Fibroblast of peridontal ligament (primary cell): Measurements from ENCODE around the gene BRF1.

ENCODE experiments used
- DNase-seq: peaks from one replicate; pipeline ENCODE4 v3.0.0-alpha.2; 2010; ENCODE audit errors: extremely low read depth

Gene BRF1

DNA sequence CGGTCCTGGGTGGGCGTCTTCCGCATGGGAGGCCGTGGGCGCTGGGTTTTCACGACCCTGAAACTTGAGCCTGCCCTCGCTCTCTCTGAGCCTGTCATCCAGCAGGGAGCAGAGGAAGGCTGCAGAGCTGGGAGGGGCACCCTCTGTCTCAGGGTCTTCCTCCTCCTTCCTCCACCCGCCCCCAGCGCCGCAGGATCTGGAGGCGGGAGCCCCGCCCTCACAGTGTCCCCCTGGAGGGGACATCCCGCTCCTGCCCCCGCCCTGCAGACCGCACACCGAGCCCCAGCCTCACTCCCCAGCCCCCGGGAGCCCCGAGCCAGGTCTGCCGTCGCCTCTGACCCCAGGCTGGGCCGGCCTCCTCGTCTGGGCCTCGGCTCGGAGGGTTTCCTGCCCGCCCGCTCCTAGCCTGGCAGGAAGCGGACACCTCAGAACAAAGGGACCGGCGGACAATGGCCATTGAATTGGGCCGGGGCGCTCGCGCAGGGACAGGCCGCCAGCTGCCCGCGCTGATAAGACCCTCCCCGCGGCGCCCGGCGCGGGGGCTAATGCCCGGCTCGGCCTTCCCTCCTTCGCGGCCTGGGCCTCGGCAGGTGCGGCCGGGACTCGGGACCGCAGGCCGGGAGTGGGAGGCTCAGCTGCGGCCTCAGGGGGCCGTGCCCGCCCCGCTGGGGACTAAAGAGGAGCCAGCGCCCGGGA is 104.4 kb downstream of the BRF1 start:
- DNase-seq = no peak

DNA sequence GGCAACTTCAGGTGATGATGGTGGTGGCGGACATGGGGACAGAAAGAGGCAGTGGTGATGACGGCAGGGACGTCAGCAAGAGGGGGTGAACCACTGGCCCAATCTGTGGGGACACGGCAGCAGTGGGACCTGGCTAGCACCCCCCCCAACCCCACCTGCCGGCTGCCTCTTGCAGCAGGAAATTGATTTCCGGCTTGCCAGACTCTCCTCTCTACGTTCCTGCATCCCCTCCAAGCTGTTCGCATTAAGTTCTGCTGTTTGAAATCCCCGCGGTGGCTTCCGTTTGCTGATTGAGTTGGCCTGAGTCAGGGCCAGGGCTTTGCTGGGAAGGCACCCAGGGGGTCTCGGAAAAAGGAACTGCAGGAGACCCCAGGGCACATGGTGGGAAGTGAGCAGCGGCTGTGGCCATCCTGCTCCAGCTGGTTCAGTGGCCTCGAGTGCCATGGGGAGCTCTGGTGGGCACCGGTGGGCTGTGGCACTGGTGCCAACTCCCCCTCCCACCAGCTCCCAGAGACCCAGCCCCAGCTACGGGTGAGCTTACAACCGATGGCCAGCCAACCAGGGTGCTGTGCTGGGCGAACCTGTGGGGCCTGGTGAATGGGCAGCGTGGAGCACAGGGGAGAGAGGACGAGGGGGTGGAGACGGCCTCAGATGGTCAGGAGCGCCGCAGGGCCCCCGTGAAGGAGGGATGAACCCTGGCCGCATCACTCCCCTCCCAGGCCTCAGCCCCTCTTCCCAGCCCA is 105.1 kb downstream of the BRF1 start:
- DNase-seq = no peak

DNA sequence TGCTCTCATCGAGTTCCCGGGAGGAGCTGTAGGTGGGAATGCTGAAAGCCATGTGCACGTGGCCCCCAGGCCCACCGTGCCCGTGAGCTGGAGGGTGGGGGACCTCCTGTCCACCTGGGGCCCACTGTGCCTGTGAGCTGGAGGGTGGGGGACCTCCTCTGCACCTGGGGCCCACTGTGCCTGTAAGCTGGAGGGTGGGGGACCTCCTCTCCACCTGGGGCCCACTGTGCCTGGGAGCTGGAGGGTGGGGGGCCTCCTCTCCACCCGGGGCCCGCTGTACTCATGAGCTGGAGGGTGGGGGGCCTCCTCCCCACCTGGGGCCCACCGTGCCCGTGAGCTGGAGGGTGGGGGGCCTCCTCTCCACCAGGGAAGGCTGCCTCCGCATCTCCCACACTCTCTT is 105.8 kb downstream of the BRF1 start:
- DNase-seq = no peak

DNA sequence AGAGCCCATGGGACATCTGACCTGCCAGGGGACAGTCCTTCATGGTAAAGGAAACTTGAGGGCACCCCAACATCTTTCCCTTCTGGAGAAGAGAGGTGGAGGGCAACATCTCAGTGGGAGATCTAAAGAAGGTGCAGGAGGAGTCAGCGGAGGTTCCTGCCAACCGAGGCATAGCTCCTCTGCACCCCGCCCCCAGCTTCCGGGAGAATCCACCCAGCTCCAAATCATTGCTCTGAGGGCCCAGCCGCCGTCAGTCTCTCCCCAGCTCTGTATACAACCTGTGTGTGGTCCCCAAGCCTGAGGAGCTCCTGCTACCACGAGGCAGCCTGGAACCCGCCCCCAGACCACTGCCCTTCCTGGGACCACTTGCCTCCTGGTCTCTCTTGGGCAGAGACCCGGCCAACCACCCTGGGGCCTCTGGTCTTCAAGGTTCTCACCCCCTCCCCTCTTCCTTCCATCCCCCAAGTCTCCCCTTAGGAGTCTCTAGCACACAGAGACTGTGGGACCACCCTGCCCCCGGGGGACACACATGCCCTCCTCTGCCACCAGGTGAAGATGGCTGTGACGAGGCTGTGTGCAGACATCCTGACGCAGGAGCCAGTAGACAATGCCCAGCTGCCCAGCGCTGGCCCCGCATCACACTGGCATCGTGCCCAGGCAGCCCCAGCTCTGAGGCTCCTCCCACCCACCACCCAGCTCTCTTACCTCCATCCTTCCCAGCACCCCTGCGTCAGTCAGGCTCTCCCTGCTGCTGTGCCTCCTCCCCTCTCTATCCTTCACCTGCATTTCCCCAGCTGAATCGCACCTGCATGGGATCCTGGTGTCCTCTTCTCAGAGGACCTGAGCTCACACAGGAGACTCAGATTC is 106.7 kb downstream of the BRF1 start:
- DNase-seq = no peak

DNA sequence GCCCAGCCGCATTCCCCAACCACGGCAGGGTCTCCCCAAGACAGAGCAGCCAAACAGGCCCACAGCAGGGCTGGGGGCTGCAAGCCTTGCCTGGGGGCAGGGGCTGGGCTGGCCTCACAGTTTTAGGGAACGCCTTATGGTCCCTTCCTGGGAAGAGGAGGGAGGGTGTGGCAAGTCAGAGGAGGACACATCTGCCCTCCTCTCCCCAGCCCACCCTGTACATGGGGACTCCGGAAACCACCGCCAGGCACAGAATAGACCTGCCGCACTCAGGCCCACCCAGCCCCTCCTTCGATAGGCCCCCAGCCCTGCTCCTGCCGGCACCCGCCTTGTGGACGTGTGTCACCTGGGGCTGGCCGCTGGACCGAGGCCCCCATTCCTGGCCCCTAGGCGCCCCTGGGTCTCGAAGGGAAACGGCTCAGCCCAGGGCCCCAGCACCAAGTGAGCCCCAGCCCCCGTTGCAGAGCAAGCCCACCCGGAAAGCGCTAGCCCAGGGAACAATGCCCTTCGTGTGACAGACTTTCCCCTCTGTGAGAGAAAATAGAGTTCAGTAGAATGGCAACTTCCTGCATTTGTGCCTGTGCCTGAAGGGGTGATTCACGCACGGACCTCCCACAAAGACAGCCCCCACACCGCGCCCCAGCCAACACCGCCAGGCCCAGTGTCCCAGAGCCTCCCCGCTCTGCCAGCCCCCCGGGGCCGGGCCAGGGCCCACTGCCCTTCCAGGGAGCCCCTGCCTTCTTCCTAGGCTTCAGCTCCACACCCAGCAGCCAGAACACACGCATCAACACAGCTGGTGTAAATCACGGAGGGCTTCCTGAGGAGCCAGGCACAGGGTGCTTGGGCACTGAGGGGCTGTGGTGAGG is 107.7 kb downstream of the BRF1 start:
- no peak for DNase-seq

DNA sequence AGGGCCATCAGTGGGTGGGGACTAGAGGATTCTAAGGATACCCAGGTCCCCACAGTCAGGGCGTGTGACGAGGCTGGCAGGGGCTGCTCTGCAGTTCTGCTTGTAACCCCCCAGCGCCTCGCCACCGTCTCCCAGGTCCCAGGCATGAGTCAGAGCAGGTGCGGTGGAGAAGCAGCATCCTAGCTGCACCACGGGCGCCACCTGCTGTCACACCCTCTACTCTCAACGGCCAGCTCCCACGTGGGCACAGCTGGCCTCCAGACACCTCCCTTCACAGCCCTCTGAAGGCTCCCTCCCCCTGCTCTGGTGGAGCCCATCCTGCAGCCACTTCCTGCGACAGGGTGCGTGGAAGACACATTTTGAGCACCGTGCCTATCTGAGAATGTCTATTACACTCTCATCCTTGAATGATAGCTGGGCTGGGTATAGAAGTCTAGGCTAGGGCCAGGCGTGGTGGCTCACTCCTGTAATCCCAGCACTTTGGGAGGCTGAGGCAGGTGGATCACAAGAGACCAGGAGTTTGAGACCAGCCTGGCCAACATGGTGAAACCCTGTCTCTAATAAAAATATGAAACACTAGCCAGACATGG is 112.8 kb downstream of the BRF1 start:
- DNase-seq = no peak

DNA sequence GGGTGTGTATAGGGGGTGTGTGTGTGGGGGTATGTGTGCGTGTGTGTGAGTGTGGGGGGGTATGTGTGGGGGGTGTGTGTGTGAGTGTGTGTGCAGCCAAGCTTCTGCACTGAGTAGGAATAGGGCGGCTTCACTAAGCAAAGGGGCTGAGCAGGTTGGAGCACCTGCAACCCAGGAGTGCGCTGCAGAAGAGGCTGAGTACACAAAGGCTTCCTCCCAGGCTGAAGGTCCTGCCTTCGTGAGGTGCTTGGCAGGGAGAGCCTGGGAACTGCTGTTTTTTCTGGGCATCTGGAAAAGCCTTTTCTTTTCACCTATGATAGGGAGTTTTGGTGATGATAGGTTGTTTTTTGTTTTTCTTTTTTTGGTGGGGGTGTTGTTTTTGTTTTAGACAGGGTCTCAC is 113.7 kb downstream of the BRF1 start:
- DNase-seq = no peak

DNA sequence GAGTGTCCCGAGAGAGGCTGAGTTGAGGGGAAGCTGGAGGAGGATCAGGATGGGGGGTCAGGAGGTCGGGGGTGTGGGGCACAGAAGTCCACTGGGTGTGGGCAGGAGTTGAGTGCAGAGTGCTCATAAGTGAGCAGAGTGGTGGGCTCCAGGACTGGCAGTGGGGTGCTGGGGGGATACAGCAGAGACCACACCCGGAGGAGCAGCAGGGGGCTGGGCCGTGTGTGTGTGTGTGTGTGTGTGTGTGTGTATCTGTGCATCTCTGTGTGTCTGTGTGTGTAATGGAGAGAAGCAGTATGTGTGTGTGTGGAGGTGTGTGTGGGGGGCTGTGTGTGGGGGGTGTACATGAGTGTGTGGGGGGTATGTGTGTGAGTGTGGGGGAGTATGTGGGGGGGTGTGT is 114.8 kb downstream of the BRF1 start:
- DNase-seq = no peak

DNA sequence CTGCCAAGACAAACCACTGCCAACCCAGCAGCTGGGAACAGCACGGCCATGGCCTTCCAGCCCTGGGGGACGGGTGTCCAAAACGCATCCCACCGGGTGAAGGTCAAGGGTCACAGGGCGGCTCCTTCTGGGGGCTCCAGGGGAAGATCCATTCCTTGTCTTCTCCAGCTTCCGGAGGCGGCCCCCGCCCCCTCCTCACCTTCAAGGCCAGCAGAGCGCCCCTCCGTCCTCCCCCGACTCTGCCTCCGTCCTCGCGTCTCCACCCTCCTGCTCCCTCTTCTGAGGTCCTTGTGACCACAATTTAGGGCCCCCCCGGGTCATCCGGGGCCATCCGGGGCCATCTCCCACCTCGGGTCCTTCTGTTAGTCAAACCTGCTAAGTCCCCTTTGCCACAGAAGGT is 115.8 kb downstream of the BRF1 start:
- DNase-seq = no peak

DNA sequence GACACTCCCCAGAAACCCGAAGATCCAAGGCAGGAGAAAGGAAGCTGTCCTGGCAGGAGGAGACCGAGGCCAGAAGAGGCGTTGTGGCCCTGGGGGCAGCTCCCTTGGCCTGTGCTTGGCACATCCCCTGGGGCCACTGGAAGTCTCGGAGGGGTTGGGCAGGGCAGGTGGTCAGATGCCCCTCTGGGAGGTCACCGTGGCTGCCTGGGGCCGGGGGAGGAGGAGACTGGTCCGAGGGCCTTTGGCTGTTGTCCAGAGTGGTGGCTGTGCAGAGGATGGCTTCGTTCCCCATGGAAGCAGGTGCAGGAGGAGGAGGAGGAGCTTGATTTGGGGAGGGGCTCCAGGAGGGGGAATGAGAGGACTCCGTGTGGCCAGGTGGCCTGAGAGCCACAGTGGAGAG is 116.3 kb downstream of the BRF1 start:
- DNase-seq = no peak

DNA sequence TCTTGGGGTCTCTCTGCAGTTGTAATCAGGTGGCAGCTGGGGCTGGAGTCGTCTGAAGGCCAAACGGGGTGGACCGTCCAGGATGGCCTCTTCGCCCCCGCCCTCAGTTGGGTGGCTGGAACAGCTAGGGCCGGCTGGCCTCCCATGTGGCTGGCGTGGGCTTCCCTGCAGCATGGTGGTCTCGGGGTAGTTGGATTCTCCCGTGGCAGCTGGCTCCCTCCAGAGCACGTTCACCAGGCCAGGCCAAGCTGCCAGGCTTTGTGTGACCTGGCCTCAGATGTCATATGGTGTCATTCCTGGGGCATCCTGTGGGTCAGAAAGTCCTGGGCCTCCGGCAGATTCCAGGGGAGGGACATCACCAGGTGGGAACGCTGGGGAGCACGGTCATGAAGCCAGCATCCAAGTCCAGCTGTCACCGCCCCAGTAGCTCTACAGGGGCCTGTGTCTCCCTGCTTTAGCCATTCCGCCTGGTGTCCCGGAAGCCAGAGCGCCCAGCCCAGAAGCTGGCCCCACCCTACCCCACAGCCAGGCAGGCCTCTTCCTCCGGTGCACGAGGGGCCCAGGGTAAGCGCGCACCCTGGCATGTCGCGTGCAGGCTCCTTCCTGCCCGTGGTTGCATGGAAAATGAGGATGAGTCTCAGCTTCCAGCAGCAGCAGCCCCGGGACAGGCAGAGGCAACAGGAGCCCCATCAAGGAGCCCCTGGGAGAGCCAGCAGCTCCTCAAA is 118.3 kb downstream of the BRF1 start:
- no peak for DNase-seq

DNA sequence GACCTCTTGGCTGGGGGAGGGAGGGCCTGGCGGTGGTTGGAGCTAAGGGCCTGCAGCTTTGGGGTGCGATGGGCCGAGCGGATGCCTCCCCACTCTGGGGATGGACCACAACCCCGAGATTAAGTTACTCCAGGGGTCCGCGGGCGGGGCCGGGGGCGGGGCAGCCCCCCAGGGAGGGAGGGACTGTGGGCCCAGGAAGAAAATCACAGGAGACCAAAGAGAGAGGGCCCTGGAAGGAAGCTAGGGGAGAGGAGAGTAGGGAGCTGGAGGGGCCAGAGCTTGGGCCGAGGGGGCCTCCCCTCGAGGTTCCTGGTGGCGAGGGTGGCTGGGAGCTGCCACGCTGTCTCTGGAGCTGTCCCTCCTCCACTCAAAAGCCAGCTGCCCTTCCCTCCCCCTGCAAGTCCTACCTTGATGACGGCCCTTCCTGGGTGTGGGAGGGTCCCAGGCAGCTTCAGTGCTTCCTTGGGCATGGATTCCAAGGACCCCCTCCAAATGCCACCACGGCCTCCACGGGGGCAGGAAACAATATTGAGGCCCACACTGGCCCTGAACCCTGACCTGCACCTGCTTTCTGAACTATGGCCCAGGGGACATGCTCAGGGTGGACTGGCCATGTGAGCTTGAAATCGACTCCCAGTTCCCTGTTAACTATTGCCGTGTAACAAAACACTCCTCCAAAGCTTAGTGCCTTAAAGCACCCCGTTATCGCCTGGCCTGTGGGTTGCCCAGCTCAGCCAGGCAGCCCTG is 119.1 kb downstream of the BRF1 start:
- DNase-seq = no peak

DNA sequence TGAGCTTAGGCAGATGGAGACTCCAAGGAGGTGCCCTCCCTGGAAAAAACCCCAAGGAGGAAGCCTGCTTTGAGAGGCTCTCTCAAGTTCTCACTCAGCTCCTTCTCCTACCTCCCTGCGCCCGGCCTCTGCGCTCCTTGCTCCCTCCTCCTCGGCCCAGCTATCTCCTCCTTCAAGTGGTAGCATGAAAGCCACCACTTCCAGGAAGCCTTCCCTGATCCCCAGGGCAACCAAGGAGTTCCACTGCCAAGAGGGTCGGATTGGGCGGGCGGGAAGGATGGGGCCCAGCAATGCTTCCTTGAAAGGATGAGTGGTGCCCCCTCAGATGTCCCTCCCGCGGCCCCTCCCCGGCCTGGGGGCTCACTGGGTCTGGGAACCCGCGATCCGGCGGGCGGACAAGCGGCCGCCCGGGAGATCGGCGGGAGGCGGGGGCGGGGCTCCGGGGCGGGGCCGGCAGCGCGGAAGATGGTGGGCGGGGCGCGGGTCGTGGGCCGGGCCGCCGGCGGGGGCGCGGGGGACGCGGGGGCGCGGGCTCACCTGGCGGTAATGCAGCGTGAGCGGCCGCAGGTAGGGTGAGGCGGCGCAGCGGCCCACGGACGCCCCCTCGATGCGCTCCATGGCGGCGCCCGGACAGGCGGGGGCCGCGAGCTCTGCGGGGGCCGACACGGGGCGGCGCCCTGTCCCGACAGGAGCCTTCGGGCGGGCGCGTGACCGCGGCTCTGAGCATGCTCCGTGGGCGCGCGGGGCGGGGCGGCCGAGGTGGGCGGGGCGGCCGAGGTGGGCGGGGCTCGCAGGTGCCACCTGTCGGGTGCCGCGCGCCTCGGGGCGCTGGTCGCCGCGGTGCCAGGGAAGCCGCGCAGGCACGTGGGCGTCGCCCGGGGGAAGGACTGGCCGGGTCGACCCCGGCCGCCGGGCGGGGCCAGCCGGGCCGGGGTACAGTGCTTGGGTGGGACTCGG is 119.9 kb downstream of the BRF1 start, which contains the start of gene NUDT14:
Gene NUDT14 (minus strand): TSS at position 721 of the 957 bp plus-strand sequence. CDS start 103 bp downstream, at position 618.
- DNase-seq = no peak

DNA sequence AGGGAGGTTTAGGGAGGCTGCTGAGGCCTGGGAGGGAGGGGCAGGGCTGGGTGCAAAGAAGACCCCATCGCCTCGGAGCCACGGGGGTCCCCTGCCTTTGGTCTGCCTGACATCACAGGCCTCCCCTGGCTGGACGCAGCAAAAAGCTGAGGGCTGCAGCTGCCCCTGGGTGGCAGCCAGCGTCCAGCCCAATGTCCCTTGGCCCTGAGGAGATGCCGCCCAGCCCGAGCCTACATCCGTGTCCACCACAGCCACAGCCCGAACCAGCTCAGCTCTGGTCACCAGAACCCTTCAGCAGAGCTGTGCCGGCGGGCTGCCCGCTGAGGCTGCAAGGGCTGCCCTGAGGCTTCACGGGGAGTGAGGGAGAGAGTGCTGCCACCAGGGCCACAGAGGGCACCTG is 121.6 kb downstream of the BRF1 start:
- DNase-seq = no peak

DNA sequence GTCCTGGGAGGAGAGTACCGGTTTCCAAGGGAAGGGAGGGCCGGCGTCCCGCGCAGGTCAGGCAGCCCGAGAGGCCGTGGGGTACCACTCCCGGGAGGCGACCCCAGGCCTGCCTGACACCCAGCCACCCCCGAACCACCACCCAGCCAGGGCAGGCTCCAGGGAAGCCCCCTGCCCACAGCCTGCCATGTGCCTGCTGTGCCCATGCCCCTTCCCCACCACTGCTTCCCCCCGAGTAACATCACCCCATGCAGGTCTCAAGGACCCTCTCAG is 122.0 kb downstream of the BRF1 start:
- DNase-seq = no peak

DNA sequence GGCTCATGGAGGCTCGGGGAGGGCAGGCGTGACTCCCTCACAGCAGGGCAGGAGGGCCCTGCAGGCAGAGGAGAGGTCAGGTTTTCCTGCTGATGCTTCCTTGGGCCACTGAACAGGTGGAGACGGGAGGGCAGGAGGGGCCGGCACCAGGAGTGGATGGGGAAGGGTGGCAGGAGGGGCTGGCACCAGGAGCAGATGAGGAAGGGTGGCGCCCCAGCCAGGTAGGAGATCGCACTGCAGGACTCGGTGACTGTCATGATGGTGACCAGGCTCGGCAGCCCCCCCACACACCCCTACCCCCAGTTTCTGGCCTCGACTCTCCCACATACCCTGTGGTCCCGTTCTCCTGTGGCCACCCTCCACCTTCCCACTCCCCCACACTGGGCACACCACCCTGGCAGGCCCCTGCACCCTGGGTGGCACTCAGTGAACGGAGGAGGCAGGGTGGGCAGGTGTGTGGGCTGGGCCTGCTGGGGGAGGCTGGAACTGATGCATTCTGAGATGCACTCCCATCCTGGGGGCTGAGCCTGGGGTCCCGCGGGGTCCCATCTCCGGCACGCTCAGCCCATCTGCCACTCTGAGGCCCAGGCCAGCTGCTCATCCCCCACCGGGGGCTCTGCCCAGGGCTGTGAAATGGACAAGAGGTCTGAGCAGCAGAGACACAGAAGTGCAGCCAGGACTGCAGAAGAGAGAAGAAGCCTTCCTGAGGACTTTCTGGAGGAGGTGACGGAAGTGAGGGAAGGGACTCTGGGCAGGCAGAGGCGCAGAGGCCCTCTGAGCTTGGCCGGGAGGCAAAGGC is 122.5 kb downstream of the BRF1 start:
- DNase-seq = no peak

DNA sequence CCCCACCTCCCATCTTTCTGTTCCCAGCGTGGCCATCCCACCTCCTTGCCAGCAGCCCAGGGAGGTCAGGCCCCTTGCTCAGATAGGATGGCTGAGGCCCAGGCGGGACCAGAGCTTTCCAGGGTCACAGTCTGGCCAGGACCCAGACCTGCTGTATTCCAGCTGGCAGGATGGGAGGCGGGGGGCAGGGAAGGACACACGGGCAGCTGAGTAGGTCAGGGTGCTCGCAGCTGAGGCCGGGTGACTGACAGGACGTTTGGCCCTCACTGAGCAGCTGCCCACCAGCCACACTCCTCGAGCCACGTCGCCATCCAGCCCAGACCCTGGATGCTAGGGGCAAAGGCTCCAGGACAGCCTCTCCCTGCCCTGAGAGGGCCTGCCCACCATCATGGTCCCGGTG is 123.7 kb downstream of the BRF1 start:
- DNase-seq = no peak

DNA sequence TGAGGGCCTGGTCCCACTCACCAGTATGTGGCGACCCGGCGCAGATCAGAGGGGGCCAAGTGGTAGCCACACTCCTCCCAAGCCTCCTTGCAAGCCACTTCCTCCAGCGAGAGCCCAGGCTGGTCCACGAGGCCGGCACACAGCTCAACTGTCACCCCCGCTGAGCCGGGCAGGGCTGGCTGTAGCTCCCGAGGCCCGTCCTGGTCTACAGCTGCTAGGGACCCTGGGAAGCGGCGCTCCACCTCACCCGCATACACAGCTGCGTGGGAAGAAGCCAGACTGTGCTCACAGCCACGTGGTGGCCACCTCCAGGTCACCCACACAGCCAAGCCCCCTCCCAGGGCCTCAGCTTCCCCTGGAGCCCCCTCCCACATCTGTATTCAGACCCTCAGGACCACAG is 124.3 kb downstream of the BRF1 start:
- no peak for DNase-seq
